ENCODE measurements around the gene ERC2.

DNA sequence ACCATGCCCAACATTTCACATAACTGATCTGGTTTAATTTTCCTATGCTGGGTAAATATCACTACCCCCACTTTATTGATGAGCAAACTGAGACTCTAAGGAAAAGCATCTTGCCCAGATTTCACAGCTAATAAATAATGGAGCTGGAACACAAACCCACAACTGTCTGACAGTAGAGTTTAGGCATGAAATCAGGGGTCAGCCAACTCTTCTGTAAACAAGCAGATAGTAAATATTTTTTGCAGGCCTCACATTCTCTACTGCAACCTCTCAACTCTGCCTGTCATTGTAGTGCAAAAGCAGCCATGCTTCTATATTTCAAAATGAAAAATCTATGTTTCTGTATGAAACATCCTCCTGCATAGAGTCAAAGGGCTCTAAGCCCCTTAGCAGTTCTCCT lies 111.5 kb downstream of the ERC2 start:
- TF ChIP-seq CTCF (conservative IDR thresholded peaks at IDR 0.05; ENCODE audit: low read depth, low read length) (no peak), EZH2phosphoT487 (IDR thresholded peaks at IDR 0.05; ENCODE audit: borderline replicate concordance, low read length) (no peak), EZH2 (IDR thresholded peaks at IDR 0.05; ENCODE audit: low read length, unreplicated experiment) (no peak)

All from PC-3 (cell line).